ENCODE measurements around the gene SFTPB.

The SFTPB gene

GRCh38 chr2:85674417-85674816, 6.4 kb upstream of the SFTPB start:
- TF ChIP-seq NFIC (IDR thresholded peaks at IDR 0.05) (no peak), REST (IDR thresholded peaks at IDR 0.05; ENCODE audit: low read depth) (no peak), EGR1 (IDR thresholded peaks at IDR 0.05) (no peak), TEAD4 (IDR thresholded peaks at IDR 0.05) (no peak), TCF12 (IDR thresholded peaks at IDR 0.05; ENCODE audit: low read depth) (no peak), ZBTB7A (IDR thresholded peaks at IDR 0.05; ENCODE audit: low read depth) (no peak), TAF1 (IDR thresholded peaks at IDR 0.05; ENCODE audit: low read depth) (no peak), EP300 (IDR thresholded peaks at IDR 0.05; ENCODE audit: borderline replicate concordance) (no peak), CREB1 (IDR thresholded peaks at IDR 0.05; ENCODE audit: low read depth) (no peak), RAD21 (IDR thresholded peaks at IDR 0.05; ENCODE audit: low read depth) (no peak), FOXM1 (IDR thresholded peaks at IDR 0.05; ENCODE audit: borderline replicate concordance, low read depth) (no peak), CEBPB (IDR thresholded peaks at IDR 0.05) (no peak)
- TF ChIP-seq, protein P1, sequence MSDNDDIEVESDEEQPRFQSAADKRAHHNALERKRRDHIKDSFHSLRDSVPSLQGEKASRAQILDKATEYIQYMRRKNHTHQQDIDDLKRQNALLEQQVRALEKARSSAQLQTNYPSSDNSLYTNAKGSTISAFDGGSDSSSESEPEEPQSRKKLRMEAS (IDR thresholded peaks at IDR 0.05): no peak
- TF ChIP-seq, protein P2, sequence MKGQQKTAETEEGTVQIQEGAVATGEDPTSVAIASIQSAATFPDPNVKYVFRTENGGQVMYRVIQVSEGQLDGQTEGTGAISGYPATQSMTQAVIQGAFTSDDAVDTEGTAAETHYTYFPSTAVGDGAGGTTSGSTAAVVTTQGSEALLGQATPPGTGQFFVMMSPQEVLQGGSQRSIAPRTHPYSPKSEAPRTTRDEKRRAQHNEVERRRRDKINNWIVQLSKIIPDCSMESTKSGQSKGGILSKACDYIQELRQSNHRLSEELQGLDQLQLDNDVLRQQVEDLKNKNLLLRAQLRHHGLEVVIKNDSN (IDR thresholded peaks at IDR 0.05): no peak

- TF ChIP-seq ZBTB7A (IDR thresholded peaks at IDR 0.05; ENCODE audit: low read depth) (no peak), REST (IDR thresholded peaks at IDR 0.05; ENCODE audit: low read depth) (no peak), RAD21 (IDR thresholded peaks at IDR 0.05; ENCODE audit: low read depth) (no peak), CEBPB (IDR thresholded peaks at IDR 0.05) (no peak), CREB1 (IDR thresholded peaks at IDR 0.05; ENCODE audit: low read depth) (no peak), TCF12 (IDR thresholded peaks at IDR 0.05; ENCODE audit: low read depth) (no peak), TEAD4 (IDR thresholded peaks at IDR 0.05) (no peak), NFIC (IDR thresholded peaks at IDR 0.05) (no peak), YY1 (IDR thresholded peaks at IDR 0.05; ENCODE audit: low read depth) (no peak), FOXM1 (IDR thresholded peaks at IDR 0.05; ENCODE audit: borderline replicate concordance, low read depth) (no peak), TAF1 (IDR thresholded peaks at IDR 0.05; ENCODE audit: low read depth) (no peak)
- TF ChIP-seq, protein P2 (IDR thresholded peaks at IDR 0.05): no peak
- TF ChIP-seq, protein P1 (IDR thresholded peaks at IDR 0.05): no peak
Measured at GRCh38 chr2:85673716-85674375, 5.8 kb upstream of the SFTPB start.

DNA sequence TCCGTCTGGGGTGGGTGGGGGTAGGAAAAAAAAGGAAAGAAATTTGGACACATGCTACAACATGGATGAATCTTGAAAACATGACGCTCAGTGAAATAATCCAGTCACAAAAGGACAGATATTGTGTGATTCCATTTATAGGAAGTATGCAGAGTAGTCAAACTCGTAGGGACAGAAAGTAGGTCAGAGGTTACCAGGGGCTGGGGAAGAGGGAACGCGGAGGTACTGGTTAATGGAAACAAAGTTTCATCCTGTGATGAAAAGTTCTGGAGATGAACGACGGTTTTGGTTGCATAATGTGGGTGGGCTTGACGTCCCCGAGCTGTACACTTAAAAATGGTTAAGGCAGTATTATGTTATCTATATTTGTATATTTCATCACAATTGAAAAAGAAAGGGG, 4.5 kb upstream of the SFTPB start:
- TF ChIP-seq, protein P1 (IDR thresholded peaks at IDR 0.05): no peak
- TF ChIP-seq TCF12 (IDR thresholded peaks at IDR 0.05; ENCODE audit: low read depth) (no peak), EP300 (IDR thresholded peaks at IDR 0.05; ENCODE audit: borderline replicate concordance) (no peak), RAD21 (IDR thresholded peaks at IDR 0.05; ENCODE audit: low read depth) (no peak)

- TF ChIP-seq, protein P2 (IDR thresholded peaks at IDR 0.05): no peak
- TF ChIP-seq TCF12 (IDR thresholded peaks at IDR 0.05; ENCODE audit: low read depth): no peak
- TF ChIP-seq TAF1 (IDR thresholded peaks at IDR 0.05; ENCODE audit: low read depth): no peak
Measured at GRCh38 chr2:85669549-85669948, 1.6 kb upstream of the SFTPB start.

DNA sequence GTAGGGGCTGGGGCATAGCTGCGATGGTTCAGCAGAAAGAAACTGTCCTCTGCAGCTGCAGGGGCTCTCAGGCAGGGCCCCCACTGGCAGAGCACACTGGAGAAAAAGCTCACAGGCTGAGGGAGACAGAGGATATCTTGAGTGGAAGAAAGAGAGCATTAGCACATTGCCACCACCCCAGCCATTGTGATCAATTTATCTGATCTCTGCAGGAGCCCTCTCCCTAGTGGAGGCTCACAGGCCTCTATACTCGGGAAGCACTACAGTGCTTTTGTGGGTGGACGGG, 801 bp upstream of the SFTPB start:
- no peak for TF ChIP-seq TCF12 (IDR thresholded peaks at IDR 0.05; ENCODE audit: low read depth)

GRCh38 chr2:85667561-85668008, 414 bp downstream of the SFTPB start:
- TF ChIP-seq EGR1 (IDR thresholded peaks at IDR 0.05) (no peak), FOXM1 (IDR thresholded peaks at IDR 0.05; ENCODE audit: borderline replicate concordance, low read depth) (no peak)

Measured in Ishikawa (cell line).